ENCODE results near the gene FABP2.
"Not testable (repeated sequence)": the region's sequence is repeated elsewhere in the genome, so short reads cannot be mapped to it uniquely, and the experiment has no call there.

FABP2 gene

GRCh38 chr4:119321921-119322687, at the start of gene FABP2:
Gene FABP2, minus strand, starts transcription at chr4:119322138. Its CDS starts 36 bp downstream, at chr4:119322102.
- DNase-seq (ENCODE audit: low read depth in 1 of 2, low spot score in 1 of 2) = no peak

GRCh38 chr4:119370951-119371683, 49.2 kb upstream of the FABP2 start:
- not testable (repeated sequence) for DNase-seq (ENCODE audit: low read depth in 1 of 2, low spot score in 1 of 2)

GRCh38 chr4:119370392-119370791, 48.5 kb upstream of the FABP2 start:
- peak in 1 of 2 donors; percentile 1 for DNase-seq (ENCODE audit: low read depth in 1 of 2, low spot score in 1 of 2)

GRCh38 chr4:119366802-119367201, 44.9 kb upstream of the FABP2 start:
- not testable (repeated sequence) for DNase-seq (ENCODE audit: low read depth in 1 of 2, low spot score in 1 of 2)

GRCh38 chr4:119364203-119364602, 42.3 kb upstream of the FABP2 start:
- not testable (repeated sequence) for DNase-seq (ENCODE audit: low read depth in 1 of 2, low spot score in 1 of 2)

GRCh38 chr4:119363372-119363771, 41.4 kb upstream of the FABP2 start:
- DNase-seq (ENCODE audit: low read depth in 1 of 2, low spot score in 1 of 2) = not testable (repeated sequence)

GRCh38 chr4:119362413-119362812, 40.5 kb upstream of the FABP2 start:
- DNase-seq (ENCODE audit: low read depth in 1 of 2, low spot score in 1 of 2) = not testable (repeated sequence)

GRCh38 chr4:119359873-119360272, 37.9 kb upstream of the FABP2 start:
- not testable (repeated sequence) for DNase-seq (ENCODE audit: low read depth in 1 of 2, low spot score in 1 of 2)

GRCh38 chr4:119356796-119357195, 34.9 kb upstream of the FABP2 start:
- not testable (repeated sequence) for DNase-seq (ENCODE audit: low read depth in 1 of 2, low spot score in 1 of 2)

GRCh38 chr4:119356041-119356440, 34.1 kb upstream of the FABP2 start:
- DNase-seq (ENCODE audit: low read depth in 1 of 2, low spot score in 1 of 2) = not testable (repeated sequence)

GRCh38 chr4:119353364-119353763, 31.4 kb upstream of the FABP2 start:
- DNase-seq (ENCODE audit: low read depth in 1 of 2, low spot score in 1 of 2) = not testable (repeated sequence)

GRCh38 chr4:119348169-119348568, 26.2 kb upstream of the FABP2 start:
- not testable (repeated sequence) for DNase-seq (ENCODE audit: low read depth in 1 of 2, low spot score in 1 of 2)

GRCh38 chr4:119343293-119343692, 21.4 kb upstream of the FABP2 start:
- DNase-seq (ENCODE audit: low read depth in 1 of 2, low spot score in 1 of 2) = not testable (repeated sequence)

GRCh38 chr4:119339895-119340294, 18.0 kb upstream of the FABP2 start:
- not testable (repeated sequence) for DNase-seq (ENCODE audit: low read depth in 1 of 2, low spot score in 1 of 2)

- no peak for DNase-seq (ENCODE audit: low read depth in 1 of 2, low spot score in 1 of 2)
Observed at GRCh38 chr4:119337010-119337409, 15.1 kb upstream of the FABP2 start.

- DNase-seq (ENCODE audit: low read depth in 1 of 2, low spot score in 1 of 2) = not testable (repeated sequence)
Observed at GRCh38 chr4:119336332-119336979, 14.5 kb upstream of the FABP2 start.

- DNase-seq (ENCODE audit: low read depth in 1 of 2, low spot score in 1 of 2) = no peak
Observed at GRCh38 chr4:119329835-119330620, 8.1 kb upstream of the FABP2 start.

- no peak for DNase-seq (ENCODE audit: low read depth in 1 of 2, low spot score in 1 of 2)
Observed at GRCh38 chr4:119328695-119329094, 6.8 kb upstream of the FABP2 start.

GRCh38 chr4:119317990-119318389, 3.9 kb downstream of the FABP2 start:
- no peak for DNase-seq (ENCODE audit: low read depth in 1 of 2, low spot score in 1 of 2)

GRCh38 chr4:119315036-119315435, 6.9 kb downstream of the FABP2 start:
- no peak for DNase-seq (ENCODE audit: low read depth in 1 of 2, low spot score in 1 of 2)

GRCh38 chr4:119314356-119314755, 7.6 kb downstream of the FABP2 start:
- no peak for DNase-seq (ENCODE audit: low read depth in 1 of 2, low spot score in 1 of 2)
